AG04450 (cell line): ENCODE data around the gene VAC14. TPM values are rescaled to one million over a fixed set of nuclear protein-coding genes. Genes with fewer than 3 reads are reported as not detected.

Experiments
- CTCF ChIA-PET: fragments of 300-600, 350-600 bp; formaldehyde crosslinking; extraction: SDS; loops from one replicate; lab custom pipeline; 2022; ENCODE audit warnings: antibody characterized with exemption, inconsistent platforms; lab: Charles Lee
- POLR2A ChIA-PET: fragments of 350-600 bp; formaldehyde crosslinking; extraction: SDS; loops from one replicate; lab custom pipeline; 2021; ENCODE audit warnings: antibody characterized with exemption, inconsistent platforms; lab: Yijun Ruan, JAX
- DNase-seq: peaks from one replicate; pipeline ENCODE4 v3.0.0-alpha.2; 2011; ENCODE audit warnings: low read depth, low spot score
- H3K27ac ChIP-seq: one replicate; pipeline ENCODE4 v1.5.1; 2012; ENCODE audit warnings: low read depth, low read length, control low read depth
- H3K27me3 ChIP-seq: one replicate; pipeline ENCODE4 v1.6.0; 2012; ENCODE audit warnings: low read length; ENCODE audit not compliant: control insufficient read depth, insufficient read depth
- H3K4me3 ChIP-seq: 2 replicates; pipeline ENCODE4 v1.5.1; 2011; ENCODE audit warnings: mild to moderate bottlenecking, low read depth, low read length, control low read depth
- H3K9me3 ChIP-seq: 2 replicates; pipeline ENCODE4 v1.5.1; 2012; ENCODE audit warnings: low read length; ENCODE audit not compliant: control insufficient read depth, insufficient read depth
- CTCF ChIP-seq: IDR thresholded peaks from 2 replicates; pipeline ENCODE4 v1.5.1; 2011; ENCODE audit warnings: low read depth, low read length, control low read depth, inconsistent platforms
- polyA plus RNA-seq: library from polyadenylated mRNA; depleted of rRNA; stranded (reverse); fragments of >200 nt; gene quantifications from 2 replicates; pipeline ENCODE4 v1.2.3, GENCODE V29; 2011

Gene VAC14
- polyA plus RNA-seq, 1 experiment, result 30.2 TPM

GRCh38 chr16:70653406-70653805 lies 147.6 kb downstream of the VAC14 start:
- POLR2A ChIA-PET, result interaction anchor here (0.6 to 1.6 kb wide), 6 partner anchors 83 to 375 kb away, joined by 3 to 6 read pairs (median 3); partner anchors contain the start of gene DDX19A
- no peak for TF ChIP-seq CTCF
- no peaks in the 10 kb centered on the region for H3K27me3 ChIP-seq
- no peaks in the 10 kb centered on the region for H3K9me3 ChIP-seq
- DNase-seq, result no peak
- H3K27ac ChIP-seq, result no peak overlapping the region
- CTCF ChIA-PET, result interaction anchor here (0.7 to 5.9 kb wide), 32 partner anchors 8 to 323 kb away, joined by 3 to 58 read pairs (median 6); no protein-coding TSS in a partner anchor
- no peak overlapping the region for H3K4me3 ChIP-seq

DNA sequence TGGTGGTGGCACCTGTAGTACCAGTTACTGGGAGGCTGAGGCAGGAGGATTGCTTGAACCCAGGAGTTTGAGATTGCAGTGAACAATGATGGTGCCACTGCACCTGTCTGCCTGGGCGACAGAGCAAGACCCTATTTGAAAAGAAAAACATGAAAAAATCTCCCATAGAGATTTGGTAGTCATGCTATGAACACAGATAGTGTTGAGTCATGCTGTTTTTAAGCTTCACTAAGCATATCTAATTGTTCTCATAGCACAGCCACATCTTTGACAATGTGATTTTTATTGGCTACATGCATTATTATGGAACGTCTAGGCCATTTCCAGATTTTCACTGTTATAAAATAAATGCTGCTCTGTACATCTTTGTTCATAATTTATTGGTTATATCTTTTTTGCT lies 148.6 kb downstream of the VAC14 start:
- no peak for TF ChIP-seq CTCF
- Histone ChIP-seq H3K4me3 (no peak overlapping the region), H3K27ac (no peak overlapping the region), H3K9me3 (no peaks in the 10 kb centered on the region), H3K27me3 (no peaks in the 10 kb centered on the region)
- DNase-seq, result no peak
- ChIA-PET POLR2A (interaction anchor here (1.5 kb wide), 1 partner anchor 363 kb away, joined by 3 read pairs; the partner anchor contains the start of gene AARS1), CTCF (interaction anchor here (1.0 to 5.9 kb wide), 11 partner anchors 25 to 284 kb away, joined by 3 to 58 read pairs (median 10); no protein-coding TSS in a partner anchor)

GRCh38 chr16:70651524-70651923 lies 149.4 kb downstream of the VAC14 start:
- H3K27ac ChIP-seq, result peak overlapping the region; percentile 21

GRCh38 chr16:70650216-70650615 lies 150.7 kb downstream of the VAC14 start:
- POLR2A ChIA-PET, result no interaction called here
- no peak overlapping the region for H3K27ac ChIP-seq
- no peak for DNase-seq
- CTCF ChIA-PET, result interaction anchor here (1.1 kb wide), 1 partner anchor 11 kb away, joined by 4 read pairs; no protein-coding TSS in a partner anchor
- no peak for TF ChIP-seq CTCF
- no peaks in the 10 kb centered on the region for H3K27me3 ChIP-seq
- no peak overlapping the region for H3K4me3 ChIP-seq
- no peaks in the 10 kb centered on the region; the same call in 1 of the 2 replicates for H3K9me3 ChIP-seq

More at GRCh38 chr16:70651524-70651923, 149.4 kb downstream of the VAC14 start:
- no peaks in the 10 kb centered on the region for H3K27me3 ChIP-seq
- H3K9me3 ChIP-seq, result no peaks in the 10 kb centered on the region; the same call in 1 of the 2 replicates
- no peak overlapping the region for H3K4me3 ChIP-seq
- POLR2A ChIA-PET, result interaction anchor here (0.6 to 1.5 kb wide), 3 partner anchors 73 to 362 kb away, joined by 3 to 9 read pairs (median 3); partner anchors contain the start of gene AARS1
- no peak for TF ChIP-seq CTCF
- DNase-seq, result no peak
- CTCF ChIA-PET, result interaction anchor here (0.6 to 5.9 kb wide), 4 partner anchors 87 to 337 kb away, joined by 3 to 58 read pairs (median 12); no protein-coding TSS in a partner anchor

DNA sequence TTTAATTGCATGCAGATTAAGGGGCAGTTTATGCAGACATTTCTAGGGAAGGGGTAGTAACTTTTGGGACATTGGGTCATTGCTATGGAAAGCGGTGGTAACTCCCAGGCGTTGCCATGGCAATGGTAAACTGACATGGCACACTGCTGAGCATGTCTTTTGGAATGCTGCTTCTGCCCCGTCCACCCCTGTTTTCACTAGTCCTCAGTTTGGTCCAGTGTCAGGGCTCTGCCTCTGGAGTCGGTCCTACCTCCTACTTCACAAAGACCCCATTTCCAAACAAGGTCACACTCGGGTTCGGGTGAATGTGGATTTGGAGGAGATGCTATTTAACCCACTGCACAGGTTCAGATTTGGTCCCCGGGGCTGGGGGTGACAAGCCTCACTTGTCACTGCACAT lies 151.7 kb downstream of the VAC14 start:
- H3K27me3 ChIP-seq, result no peaks in the 10 kb centered on the region
- no peak overlapping the region for H3K27ac ChIP-seq
- POLR2A ChIA-PET, result no interaction called here
- no peaks in the 10 kb centered on the region; the same call in 1 of the 2 replicates for H3K9me3 ChIP-seq
- no peak for TF ChIP-seq CTCF
- CTCF ChIA-PET, result no interaction called here
- no peak overlapping the region for H3K4me3 ChIP-seq
- DNase-seq, result no peak
